Activated CD4-positive, alpha-beta T cell treated with anti-CD3 and anti-CD28 coated beads for 24 hours (primary cell): Measurements from ENCODE around the gene DENND4C.
"Not testable (repeated sequence)": the region's sequence is repeated elsewhere in the genome, so short reads cannot be mapped to it uniquely, and the experiment has no call there.

Experiments used
- DNase-seq, 2 donors: peaks; one replicate each; pipeline ENCODE4 v3.0.0-alpha.2; 2020; ENCODE audit warnings: low read depth in 2 of 2

Gene DENND4C

GRCh38 chr9:19372567-19372966 lies 142.1 kb downstream of the DENND4C start:
- DNase-seq: no peak

GRCh38 chr9:19373527-19373926 lies 143.0 kb downstream of the DENND4C start:
- no peak for DNase-seq

DNA sequence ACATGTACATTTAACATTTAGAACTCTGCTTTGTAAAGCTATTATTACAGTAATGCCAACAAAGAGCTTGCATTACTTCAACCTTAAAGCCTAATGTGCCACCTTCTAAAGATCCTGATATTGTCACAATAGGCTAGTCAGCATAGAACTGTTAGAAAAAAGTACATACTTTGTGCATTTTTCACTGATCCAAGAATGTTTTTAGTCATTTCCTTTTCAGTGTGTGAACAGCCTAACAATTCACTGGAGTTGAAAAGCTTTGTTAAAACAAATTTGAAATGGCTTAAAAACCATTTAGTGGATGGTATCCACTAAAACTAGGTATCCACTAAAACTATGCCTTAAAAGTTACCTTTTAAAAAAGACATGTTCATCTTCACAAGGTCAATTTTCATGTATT lies 145.0 kb downstream of the DENND4C start:
- no peak for DNase-seq

GRCh38 chr9:19376931-19377330 lies 146.4 kb downstream of the DENND4C start:
- no peak for DNase-seq

DNA sequence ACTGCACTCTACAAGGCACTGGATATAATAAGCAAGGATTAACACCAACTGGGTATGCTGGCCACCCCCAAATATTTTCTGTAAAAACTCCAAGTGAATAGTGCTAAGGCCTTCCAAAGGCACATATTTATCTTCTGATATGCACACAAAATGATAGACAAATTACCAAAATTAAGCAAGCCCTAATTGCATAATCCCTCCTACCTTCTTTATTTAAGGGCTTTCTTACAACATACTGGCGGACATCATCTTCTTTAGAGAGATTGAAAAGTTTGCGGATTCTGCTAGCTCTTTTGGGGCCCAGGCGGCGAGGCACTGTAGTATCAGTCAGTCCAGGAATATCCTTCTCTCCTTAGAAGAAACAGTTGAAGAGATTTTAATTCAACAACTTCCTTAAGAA lies 147.7 kb downstream of the DENND4C start:
- no peak for DNase-seq

- DNase-seq: no peak
Measured at GRCh38 chr9:19378647-19379046, 148.2 kb downstream of the DENND4C start.

- no peak for DNase-seq
Measured at GRCh38 chr9:19379283-19379682, 148.8 kb downstream of the DENND4C start.

DNA sequence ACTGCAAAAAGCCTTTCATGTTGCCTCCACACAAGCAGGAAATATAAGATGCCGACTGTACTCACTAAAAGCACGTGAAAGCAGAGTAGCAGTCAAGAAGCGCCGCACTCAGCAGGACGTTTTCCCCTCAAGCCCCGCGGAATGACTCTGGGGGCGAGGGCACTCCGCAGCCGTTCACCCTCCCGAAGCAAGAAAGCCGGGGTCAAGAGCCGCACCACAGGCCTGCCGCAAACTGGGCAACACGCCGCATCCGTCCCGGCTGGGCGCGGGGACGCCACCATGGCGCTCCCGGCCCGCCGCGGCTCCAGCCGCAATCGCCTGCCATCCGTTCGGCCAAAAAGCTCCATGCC lies 149.2 kb downstream of the DENND4C start:
- no peak for DNase-seq

GRCh38 chr9:19380826-19381075 lies 150.3 kb downstream of the DENND4C start:
- no peak for DNase-seq

GRCh38 chr9:19381656-19382055 lies 151.2 kb downstream of the DENND4C start:
- no peak for DNase-seq

- not testable (repeated sequence) for DNase-seq
Measured at GRCh38 chr9:19385212-19385611, 154.7 kb downstream of the DENND4C start.

GRCh38 chr9:19385786-19386501 lies 155.5 kb downstream of the DENND4C start:
- no peak for DNase-seq

GRCh38 chr9:19386502-19387044 lies 156.1 kb downstream of the DENND4C start:
- no peak for DNase-seq

GRCh38 chr9:19387317-19387716 lies 156.8 kb downstream of the DENND4C start:
- DNase-seq: no peak

GRCh38 chr9:19389539-19389938 lies 159.0 kb downstream of the DENND4C start:
- not testable (repeated sequence) for DNase-seq

- no peak for DNase-seq
Measured at GRCh38 chr9:19397845-19398244, 167.4 kb downstream of the DENND4C start.

GRCh38 chr9:19403231-19403630 lies 172.7 kb downstream of the DENND4C start:
- DNase-seq: not testable (repeated sequence)

- DNase-seq: no peak
Measured at GRCh38 chr9:19404283-19405075, 174.0 kb downstream of the DENND4C start.

GRCh38 chr9:19405771-19406170 lies 175.3 kb downstream of the DENND4C start:
- DNase-seq: no peak

DNA sequence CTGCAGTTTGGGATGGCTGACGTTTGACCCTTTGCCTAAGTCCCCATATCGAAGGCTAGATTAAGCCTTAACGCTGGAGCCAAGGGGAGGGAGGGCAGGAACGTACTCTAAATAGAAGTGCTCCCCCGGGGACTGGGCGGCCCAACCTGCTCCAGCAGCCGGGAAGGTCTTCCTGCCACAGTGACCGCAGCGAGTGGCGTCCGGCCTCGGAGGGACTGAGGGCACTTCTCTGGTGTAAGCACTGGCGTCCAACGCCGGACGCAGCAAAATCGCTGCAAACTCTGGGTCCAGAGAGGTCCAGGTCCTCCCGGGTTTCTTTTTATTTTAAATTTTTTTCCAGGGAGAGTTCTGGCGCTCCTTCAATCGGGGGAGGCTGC lies 177.8 kb downstream of the DENND4C start:
- no peak for DNase-seq

GRCh38 chr9:19408693-19409400 lies 178.4 kb downstream of the DENND4C start, which contains the start of gene ACER2:
Gene ACER2, plus strand, starts transcription at chr9:19409009. Its CDS starts 76 bp downstream, at chr9:19409085.
- peak; percentile 90 to 95 for DNase-seq

GRCh38 chr9:19409401-19410194 lies 179.1 kb downstream of the DENND4C start:
- peak in 1 of 2 donors; percentile 1 for DNase-seq
